Retinal pigment epithelial cell (primary cell): ENCODE results near the gene ERFL.

Source experiments
- DNase-seq: peaks from one replicate; pipeline ENCODE4 v3.0.0-alpha.2; 2010; ENCODE audit warnings: low read depth
- H3K4me3 ChIP-seq: 2 replicates; pipeline ENCODE4 v1.5.1; 2011; ENCODE audit warnings: mild to moderate bottlenecking, low read length, control low read depth, moderate library complexity
- CTCF ChIP-seq: conservative IDR thresholded peaks from 2 replicates; pipeline ENCODE4 v1.5.1; 2011; ENCODE audit warnings: low read depth, low read length, control low read depth, inconsistent platforms

Gene ERFL

GRCh38 chr19:41910240-41910991, 17.8 kb downstream of the ERFL start:
- DNase-seq = no peak
- no peak for TF ChIP-seq CTCF
- no peak overlapping the region for H3K4me3 ChIP-seq

GRCh38 chr19:41909706-41910105, 18.5 kb downstream of the ERFL start:
- no peak overlapping the region for H3K4me3 ChIP-seq
- TF ChIP-seq CTCF = no peak
- DNase-seq = no peak

GRCh38 chr19:41908724-41909464, 19.4 kb downstream of the ERFL start:
- DNase-seq = no peak
- TF ChIP-seq CTCF = no peak
- no peak overlapping the region for H3K4me3 ChIP-seq

GRCh38 chr19:41907994-41908615, 20.1 kb downstream of the ERFL start:
- TF ChIP-seq CTCF = no peak
- DNase-seq = no peak

GRCh38 chr19:41906916-41907680, 21.2 kb downstream of the ERFL start:
- no peak for DNase-seq
- H3K4me3 ChIP-seq = no peak overlapping the region
- TF ChIP-seq CTCF = no peak

More at GRCh38 chr19:41907994-41908615, 20.1 kb downstream of the ERFL start:
- H3K4me3 ChIP-seq = no peak overlapping the region

GRCh38 chr19:41906271-41906670, 22.0 kb downstream of the ERFL start:
- no peak for TF ChIP-seq CTCF
- no peak for DNase-seq
- no peak overlapping the region for H3K4me3 ChIP-seq
